SK-N-MC (cell line): ENCODE data around the gene UBE2V1.

Experiments used
- EZH2 ChIP-seq: fragments of 200-600 bp; sonication (generic); IDR thresholded peaks from one replicate; pipeline ENCODE4 v1.6.1; 2017; ENCODE audit warnings: antibody characterized with exemption
- FOXP2 ChIP-seq: optimal IDR thresholded peaks from 2 replicates; pipeline ENCODE3; 2011; ENCODE audit warnings: mild to moderate bottlenecking, moderate library complexity; ENCODE audit not compliant: insufficient read depth; ENCODE audit errors: extremely low read length, control extremely low read depth
- POLR2AphosphoS5 ChIP-seq: IDR thresholded peaks from 2 replicates; pipeline ENCODE4 v1.6.1; 2012; ENCODE audit warnings: mild to moderate bottlenecking, low read depth, low read length, borderline replicate concordance

DNA sequence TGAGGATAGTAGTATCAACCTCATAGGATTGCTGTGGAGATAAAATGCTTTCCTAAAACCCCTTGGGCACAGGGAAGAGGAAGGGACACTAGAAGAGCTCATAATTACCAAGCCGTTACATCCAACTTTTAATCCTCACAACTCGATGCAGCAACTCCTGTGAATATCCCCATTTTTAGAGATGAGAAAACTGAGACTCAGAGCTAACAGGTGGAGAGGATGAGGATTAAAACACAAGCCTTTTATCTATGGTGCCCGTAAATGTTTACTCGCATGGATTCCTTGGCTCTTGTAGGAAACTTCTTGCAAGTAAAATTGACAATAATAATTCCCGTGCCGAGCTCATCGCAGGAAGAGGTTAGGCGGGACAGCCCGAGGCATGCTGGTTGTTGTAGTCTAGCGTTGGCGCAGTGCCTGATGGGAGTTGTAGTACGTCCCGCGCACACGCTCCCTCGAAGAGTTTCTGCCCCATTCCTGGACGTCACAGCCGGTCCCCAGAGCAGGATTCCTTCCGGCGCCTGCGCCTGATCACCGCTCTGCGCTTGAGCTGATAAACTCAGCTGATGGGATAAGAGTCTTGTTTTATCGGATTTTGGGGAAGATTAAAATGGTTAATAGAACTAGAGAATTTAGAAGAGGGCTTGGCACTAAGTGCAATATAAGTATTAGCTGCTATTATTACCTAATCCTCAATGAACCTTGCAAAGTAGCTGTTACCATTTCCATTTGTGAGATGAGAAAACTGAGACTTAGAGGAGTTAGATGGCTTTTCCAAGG is 2.8 kb upstream of the UBE2V1 start:
- TF ChIP-seq POLR2AphosphoS5 (peak; percentile 84), EZH2 (no peak), FOXP2 (peak; percentile 86)
